Stimulated activated memory B cell treated with anti-CD40 and anti-IgM and Interleukin-4, amounts not matched to agents 10 μg/mL and 1 μg/mL and 100 μg/mL, for 72 hours (primary cell): ENCODE data around the gene EVX2.

Source experiments
- ATAC-seq: fragments of 150-1000 bp; cut with Tn5 transposase; 2 replicates; pipeline ENCODE4 v1.10.0; 2021
- H3K27ac Mint-ChIP-seq: one replicate; pipeline ENCODE4 v1.8.0; 2022; ENCODE audit warnings: mild to moderate bottlenecking, mixed read lengths
- H3K27me3 Mint-ChIP-seq: one replicate; pipeline ENCODE4 v1.8.0; 2022; ENCODE audit warnings: mixed read lengths
- H3K36me3 Mint-ChIP-seq: one replicate; pipeline ENCODE4 v1.8.0; 2022; ENCODE audit warnings: mixed read lengths
- H3K4me1 Mint-ChIP-seq: one replicate; pipeline ENCODE4 v1.8.0; 2022; ENCODE audit warnings: mixed read lengths
- H3K4me3 Mint-ChIP-seq: one replicate; pipeline ENCODE4 v1.8.0; 2022; ENCODE audit warnings: mild to moderate bottlenecking, moderate library complexity, mixed read lengths
- H3K9me3 Mint-ChIP-seq: one replicate; pipeline ENCODE4 v1.8.0; 2022; ENCODE audit warnings: mixed read lengths

Gene EVX2

GRCh38 chr2:176087330-176088047 is 3.7 kb upstream of the EVX2 start:
- ATAC-seq: no peak
- no peak overlapping the region for H3K4me3 Mint-ChIP-seq
- H3K36me3 Mint-ChIP-seq: no peaks in the 10 kb centered on the region
- H3K27me3 Mint-ChIP-seq: peaks cover 96% of the 10 kb centered on the region
- peaks cover 8% of the 10 kb centered on the region for H3K9me3 Mint-ChIP-seq
- H3K27ac Mint-ChIP-seq: no peak overlapping the region
- H3K4me1 Mint-ChIP-seq: peaks cover 11% of the 10 kb centered on the region

- Mint-ChIP-seq H3K4me1 (peaks cover 6% of the 10 kb centered on the region), H3K27me3 (peaks cover 93% of the 10 kb centered on the region), H3K27ac (no peak overlapping the region), H3K36me3 (no peaks in the 10 kb centered on the region), H3K4me3 (no peak overlapping the region), H3K9me3 (peaks cover 8% of the 10 kb centered on the region)
- ATAC-seq: no peak
These were observed 2.4 kb upstream of the EVX2 start for GRCh38 chr2:176085861-176086771.

- H3K9me3 Mint-ChIP-seq: peaks cover 8% of the 10 kb centered on the region
- H3K4me3 Mint-ChIP-seq: no peak overlapping the region
- ATAC-seq: no peak
- H3K27ac Mint-ChIP-seq: no peak overlapping the region
- peaks cover 6% of the 10 kb centered on the region for H3K4me1 Mint-ChIP-seq
- H3K27me3 Mint-ChIP-seq: peaks cover 91% of the 10 kb centered on the region
- no peaks in the 10 kb centered on the region for H3K36me3 Mint-ChIP-seq
These were observed 1.5 kb upstream of the EVX2 start for GRCh38 chr2:176085120-176085788.

- no peak for ATAC-seq
- H3K4me3 Mint-ChIP-seq: no peak overlapping the region
- H3K27me3 Mint-ChIP-seq: peaks cover 88% of the 10 kb centered on the region
- H3K9me3 Mint-ChIP-seq: peaks cover 8% of the 10 kb centered on the region
- H3K36me3 Mint-ChIP-seq: no peaks in the 10 kb centered on the region
- no peak overlapping the region for H3K27ac Mint-ChIP-seq
- H3K4me1 Mint-ChIP-seq: peaks cover 8% of the 10 kb centered on the region
These were observed 903 bp upstream of the EVX2 start for GRCh38 chr2:176084611-176085119.

GRCh38 chr2:176082824-176083751 is 674 bp downstream of the EVX2 start:
- H3K4me3 Mint-ChIP-seq: no peak overlapping the region

GRCh38 chr2:176082525-176082823 is 1.3 kb downstream of the EVX2 start:
- H3K27ac Mint-ChIP-seq: no peak overlapping the region
- peaks cover 12% of the 10 kb centered on the region for H3K9me3 Mint-ChIP-seq
- no peaks in the 10 kb centered on the region for H3K36me3 Mint-ChIP-seq
- no peak for ATAC-seq
- peaks cover 84% of the 10 kb centered on the region for H3K27me3 Mint-ChIP-seq
- H3K4me3 Mint-ChIP-seq: no peak overlapping the region
- peaks cover 8% of the 10 kb centered on the region for H3K4me1 Mint-ChIP-seq

More at GRCh38 chr2:176082824-176083751, 674 bp downstream of the EVX2 start:
- H3K27me3 Mint-ChIP-seq: peaks cover 88% of the 10 kb centered on the region
- no peaks in the 10 kb centered on the region for H3K36me3 Mint-ChIP-seq
- ATAC-seq: no peak
- H3K4me1 Mint-ChIP-seq: peaks cover 10% of the 10 kb centered on the region
- no peak overlapping the region for H3K27ac Mint-ChIP-seq
- H3K9me3 Mint-ChIP-seq: peaks cover 12% of the 10 kb centered on the region

- peaks cover 79% of the 10 kb centered on the region for H3K27me3 Mint-ChIP-seq
- peaks cover 10% of the 10 kb centered on the region for H3K9me3 Mint-ChIP-seq
- no peaks in the 10 kb centered on the region for H3K36me3 Mint-ChIP-seq
- no peak overlapping the region for H3K4me3 Mint-ChIP-seq
- no peak overlapping the region for H3K27ac Mint-ChIP-seq
- no peak for ATAC-seq
- peaks cover 8% of the 10 kb centered on the region for H3K4me1 Mint-ChIP-seq
These were observed 1.8 kb downstream of the EVX2 start for GRCh38 chr2:176081837-176082524.

GRCh38 chr2:176081376-176081836 is 2.4 kb downstream of the EVX2 start:
- Mint-ChIP-seq H3K9me3 (peaks cover 12% of the 10 kb centered on the region), H3K27ac (no peak overlapping the region), H3K4me3 (no peak overlapping the region), H3K4me1 (peaks cover 8% of the 10 kb centered on the region), H3K36me3 (no peaks in the 10 kb centered on the region), H3K27me3 (peaks cover 79% of the 10 kb centered on the region)
- ATAC-seq: no peak

- H3K4me3 Mint-ChIP-seq: no peak overlapping the region
- H3K27me3 Mint-ChIP-seq: peaks cover 79% of the 10 kb centered on the region
- H3K27ac Mint-ChIP-seq: no peak overlapping the region
- no peak for ATAC-seq
- H3K9me3 Mint-ChIP-seq: peaks cover 12% of the 10 kb centered on the region
- H3K4me1 Mint-ChIP-seq: peaks cover 8% of the 10 kb centered on the region
- no peaks in the 10 kb centered on the region for H3K36me3 Mint-ChIP-seq
These were observed 3.0 kb downstream of the EVX2 start for GRCh38 chr2:176080540-176081375.

- no peak overlapping the region for H3K27ac Mint-ChIP-seq
- peak overlapping the region; percentile 56 for H3K4me3 Mint-ChIP-seq
- peaks cover 79% of the 10 kb centered on the region for H3K27me3 Mint-ChIP-seq
- H3K4me1 Mint-ChIP-seq: peaks cover 8% of the 10 kb centered on the region
- ATAC-seq: no peak
- H3K9me3 Mint-ChIP-seq: peaks cover 10% of the 10 kb centered on the region
- no peaks in the 10 kb centered on the region for H3K36me3 Mint-ChIP-seq
These were observed 3.8 kb downstream of the EVX2 start for GRCh38 chr2:176079831-176080539.

- ATAC-seq: no peak
- H3K36me3 Mint-ChIP-seq: no peaks in the 10 kb centered on the region
- H3K27me3 Mint-ChIP-seq: peaks cover 79% of the 10 kb centered on the region
- H3K4me3 Mint-ChIP-seq: peak overlapping the region; percentile 56
- no peak overlapping the region for H3K27ac Mint-ChIP-seq
- peaks cover 8% of the 10 kb centered on the region for H3K4me1 Mint-ChIP-seq
- H3K9me3 Mint-ChIP-seq: peaks cover 10% of the 10 kb centered on the region
These were observed 4.4 kb downstream of the EVX2 start for GRCh38 chr2:176079285-176079830.

GRCh38 chr2:176078541-176079284 is 5.0 kb downstream of the EVX2 start:
- H3K36me3 Mint-ChIP-seq: no peaks in the 10 kb centered on the region
- no peak overlapping the region for H3K27ac Mint-ChIP-seq
- no peak for ATAC-seq
- peaks cover 76% of the 10 kb centered on the region for H3K27me3 Mint-ChIP-seq
- H3K4me1 Mint-ChIP-seq: peaks cover 8% of the 10 kb centered on the region
- peaks cover 9% of the 10 kb centered on the region for H3K9me3 Mint-ChIP-seq
- no peak overlapping the region for H3K4me3 Mint-ChIP-seq
